Thymus (tissue), 11 donors: Measurements from ENCODE around the gene KLF4. TPM values are rescaled to one million over a fixed set of nuclear protein-coding genes. Genes with fewer than 3 reads are reported as not detected.

Experiments
- DNase-seq, 9 donors: peaks; one replicate each; pipeline ENCODE4 v3.0.0-alpha.2; 2013; ENCODE audit warnings: low spot score in 9 of 9, low read depth in 6 of 9, missing footprints in 1 of 9
- H3K27ac ChIP-seq, 2 donors: one replicate each; pipeline ENCODE4 v1.5.1; 2013; ENCODE audit warnings: control low read depth in 1 of 2, low read depth in 1 of 2, low read length in 1 of 2, mild to moderate bottlenecking in 1 of 2, moderate library complexity in 1 of 2
- H3K27me3 ChIP-seq, 2 donors: one replicate each; pipeline ENCODE4 v1.5.1; 2013; ENCODE audit warnings: low read length in 1 of 2; ENCODE audit not compliant: control insufficient read depth in 2 of 2, insufficient read depth in 1 of 2
- H3K36me3 ChIP-seq, 2 donors: one replicate each; pipeline ENCODE4 v1.5.1; 2013; ENCODE audit warnings: low read length in 1 of 2, mild to moderate bottlenecking in 1 of 2, moderate library complexity in 1 of 2; ENCODE audit not compliant: control insufficient read depth in 2 of 2, insufficient read depth in 2 of 2
- H3K4me1 ChIP-seq, 2 donors: one replicate each; pipeline ENCODE4 v1.5.1; 2013; ENCODE audit warnings: low read length in 2 of 2; ENCODE audit not compliant: control insufficient read depth in 2 of 2, insufficient read depth in 2 of 2
- H3K4me3 ChIP-seq, 2 donors: one replicate each; pipeline ENCODE4 v1.5.1; 2013; ENCODE audit warnings: low read length in 2 of 2, control low read depth in 1 of 2, mild to moderate bottlenecking in 1 of 2
- H3K9me3 ChIP-seq, 2 donors: one replicate each; pipeline ENCODE4 v1.5.1; 2013; ENCODE audit warnings: low read length in 1 of 2, mild to moderate bottlenecking in 1 of 2; ENCODE audit not compliant: control insufficient read depth in 2 of 2, insufficient read depth in 1 of 2
- WGBS: extraction: QIAGEN DNeasy Blood & Tissue Kit; methylation state at CpG from one replicate; pipeline ENCODE4 v1.1.7; 2013; 5-methylcytosine and 5-hydroxymethylcytosine counted together
- polyA plus RNA-seq: library from polyadenylated mRNA; stranded (reverse); fragments of 200-250 nt; gene quantifications from one replicate; pipeline ENCODE4 v1.2.3, GENCODE V29; 2013
- total RNA-seq: library from RNA; stranded (reverse); fragments of 120-200 nt; gene quantifications from one replicate; pipeline ENCODE4 v1.2.4, GENCODE V29; 2013
- donor health status: healthy.

Gene KLF4
- total and polyA plus RNA-seq, 2 donors = 4.9 to 28.1 TPM

DNA sequence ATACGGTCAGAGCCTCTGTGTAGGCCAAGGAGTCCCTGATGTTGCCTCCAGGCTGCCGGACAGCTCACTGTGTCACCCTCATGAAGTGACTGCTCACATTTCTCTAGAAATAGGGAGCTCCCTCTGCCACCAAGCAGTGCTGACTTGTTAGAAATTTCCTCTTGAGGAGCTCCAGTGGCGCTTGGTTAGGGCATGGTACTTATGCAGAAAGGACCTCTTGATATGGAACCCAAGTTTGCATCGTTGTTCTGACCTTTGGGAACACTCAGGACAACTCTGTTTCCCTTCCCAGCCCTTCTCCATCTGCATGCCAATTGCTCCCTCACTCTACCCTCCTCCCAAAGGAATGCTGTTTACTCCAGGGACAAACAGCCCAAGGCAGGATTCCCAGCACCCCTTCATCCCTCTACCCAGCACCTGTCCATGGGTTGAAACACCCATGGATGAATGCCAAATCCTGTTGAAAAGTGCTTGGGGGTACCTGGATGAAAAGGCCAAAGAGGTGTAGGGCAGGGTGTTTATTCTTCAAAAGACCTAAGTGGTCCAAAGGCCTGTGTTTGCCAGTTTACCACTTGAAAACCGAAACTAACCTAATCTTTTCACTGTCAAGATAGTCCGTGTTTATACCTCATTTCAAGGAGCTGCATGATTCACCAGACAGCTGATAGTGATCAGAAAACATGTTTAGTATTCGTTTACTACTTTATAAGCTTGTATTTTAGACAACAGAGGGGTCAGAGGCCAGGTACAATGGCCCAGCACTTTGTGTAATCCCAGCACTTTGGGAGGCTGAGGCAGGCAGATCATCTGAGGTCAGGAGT, 51.1 kb downstream of the KLF4 start:
- H3K36me3 ChIP-seq = no peaks in the 10 kb centered on the region
- no peak overlapping the region for H3K4me3 ChIP-seq
- H3K27ac ChIP-seq = no peak overlapping the region
- H3K27me3 ChIP-seq = no peaks in the 10 kb centered on the region
- DNase-seq = no peak
- H3K4me1 ChIP-seq = no peaks in the 10 kb centered on the region
- H3K9me3 ChIP-seq = no peaks in the 10 kb centered on the region
- 84% methylated on average over 7 of the region's 7 CpGs for WGBS

DNA sequence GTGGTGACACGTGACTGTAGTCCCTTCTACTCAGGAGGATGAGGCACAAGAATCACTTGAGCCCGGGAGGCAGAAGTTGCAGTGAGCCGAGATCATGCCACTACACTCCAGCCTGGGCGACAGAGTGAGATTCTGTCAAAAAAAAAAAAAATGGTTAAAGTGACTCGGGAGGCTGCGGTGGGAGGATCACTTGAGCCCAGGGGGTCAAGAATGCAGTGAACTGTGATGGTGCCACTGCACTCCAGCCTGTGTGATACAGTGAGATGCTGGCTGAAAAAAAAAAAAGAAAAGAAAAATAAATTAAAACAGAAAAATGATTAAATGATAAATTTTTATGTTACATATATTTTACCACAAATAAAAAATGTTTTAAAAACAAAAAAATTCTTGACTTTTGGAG, 51.9 kb downstream of the KLF4 start:
- no peaks in the 10 kb centered on the region for H3K9me3 ChIP-seq
- H3K36me3 ChIP-seq = no peaks in the 10 kb centered on the region
- no peaks in the 10 kb centered on the region for H3K27me3 ChIP-seq
- H3K4me1 ChIP-seq = no peaks in the 10 kb centered on the region
- H3K4me3 ChIP-seq = no peak overlapping the region
- 91% methylated on average over 6 of the region's 6 CpGs for WGBS
- no peak overlapping the region for H3K27ac ChIP-seq
- no peak for DNase-seq

DNA sequence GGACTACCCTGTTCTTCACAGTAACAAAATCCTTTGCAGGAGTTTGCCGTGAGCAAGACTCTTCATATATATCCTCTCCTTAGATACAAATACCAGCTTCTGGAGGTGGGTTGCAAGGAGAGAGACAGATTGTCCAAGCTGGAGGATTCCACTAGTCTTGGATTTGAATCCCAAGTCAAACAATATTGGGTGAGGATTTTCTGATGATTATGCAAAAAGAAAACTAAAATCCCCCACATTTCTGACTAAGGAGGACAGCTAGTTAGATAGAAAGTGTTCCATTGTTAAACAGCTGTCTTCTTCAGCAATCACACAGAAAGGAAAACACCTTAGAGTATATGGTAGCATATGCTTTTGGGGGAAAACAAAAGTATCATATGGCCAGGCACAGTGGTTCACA, 54.2 kb downstream of the KLF4 start:
- Histone ChIP-seq H3K9me3 (no peaks in the 10 kb centered on the region), H3K27me3 (no peaks in the 10 kb centered on the region), H3K4me3 (no peak overlapping the region), H3K36me3 (no peaks in the 10 kb centered on the region), H3K4me1 (no peaks in the 10 kb centered on the region), H3K27ac (no peak overlapping the region)
- WGBS = 98% methylated on average over 1 of the region's 1 CpG
- DNase-seq = no peak

Other genes with a start within 250 kb of the KLF4 start
- gene RAD23B, start 206.5 kb downstream of the KLF4 start, total RNA-seq = 40.7 TPM
- 51.4 TPM for gene RAD23B, start 206.5 kb downstream of the KLF4 start, polyA plus RNA-seq